Endothelial cell of umbilical vein (primary cell): ENCODE measurements around the gene SHROOM2.

Source experiments
- EZH2 ChIP-seq: IDR thresholded peaks from 2 replicates; pipeline ENCODE4 v1.6.1; 2012; ENCODE audit warnings: borderline replicate concordance, low read depth, mild to moderate bottlenecking, moderate library complexity, low read length, inconsistent platforms; ENCODE audit not compliant: severe bottlenecking
- POLR2A ChIP-seq: IDR thresholded peaks from 2 replicates; pipeline ENCODE4 v1.6.1; 2012; ENCODE audit warnings: low read depth, mild to moderate bottlenecking, control low read depth, low read length
- POLR2AphosphoS5 ChIP-seq: IDR thresholded peaks from 2 replicates; pipeline ENCODE4 v1.6.1; 2012; ENCODE audit warnings: low read depth, mild to moderate bottlenecking, control low read depth, low read length, moderate library complexity; ENCODE audit not compliant: insufficient read depth
- TF ChIP-seq, protein P1 (sequence below), 2 donors: IDR thresholded peaks; 1 replicate in 1 of 2; 2 replicates in 1 of 2; pipeline ENCODE4 v1.5.1; 2011; ENCODE audit warnings: low read length in 2 of 2, mild to moderate bottlenecking in 2 of 2, moderate library complexity in 2 of 2, control low read depth in 1 of 2, inconsistent platforms in 1 of 2, low read depth in 1 of 2; ENCODE audit not compliant: insufficient read depth in 1 of 2; ENCODE audit errors: extremely low read depth in 1 of 2

DNA sequence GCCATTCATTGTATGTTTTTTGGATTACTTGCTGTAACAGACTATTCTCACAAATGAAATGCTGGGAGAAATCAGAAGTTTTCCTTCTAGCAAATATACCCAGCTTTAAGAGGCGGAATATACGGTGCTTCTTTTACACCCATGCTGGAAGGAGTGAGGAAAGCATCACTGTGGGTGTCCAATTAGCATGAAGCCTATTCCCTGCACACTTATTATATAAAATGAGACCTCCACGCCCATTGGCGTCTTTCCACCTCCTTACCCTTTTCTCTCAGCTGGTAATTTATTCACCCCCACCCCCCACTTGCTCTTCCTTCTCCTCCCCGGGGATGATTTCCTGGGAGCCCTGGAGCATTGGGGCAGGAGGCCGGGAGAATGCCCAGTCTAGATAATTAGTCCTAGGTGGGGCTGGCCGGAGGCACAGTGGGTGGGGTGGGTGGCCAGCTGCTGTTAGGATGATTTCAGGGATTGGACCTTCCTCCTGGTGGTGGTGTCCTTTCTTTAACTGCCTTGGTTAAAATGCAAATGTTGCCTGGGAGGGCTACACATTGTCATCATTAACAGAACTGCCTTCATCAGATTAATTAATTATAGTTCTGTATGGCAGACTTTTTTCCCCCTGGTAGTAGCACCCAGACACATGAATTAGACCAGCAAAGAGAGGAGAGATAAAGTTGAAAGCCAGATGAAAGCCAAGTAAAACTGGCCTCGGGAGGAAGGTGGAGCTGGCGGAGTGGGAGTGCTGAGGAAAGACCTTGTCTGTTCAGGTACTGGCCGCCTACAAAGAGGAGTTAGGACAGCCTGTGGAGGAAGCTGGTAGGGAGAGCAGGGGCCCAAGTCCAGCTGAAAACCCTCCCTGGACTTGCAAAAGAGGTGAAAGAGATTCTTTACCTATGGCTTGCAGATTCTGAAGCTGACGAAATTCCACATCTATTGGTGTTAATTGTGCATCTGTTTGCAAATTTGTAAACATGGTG lies 11.4 kb downstream of the SHROOM2 start:
- TF ChIP-seq, protein P1, sequence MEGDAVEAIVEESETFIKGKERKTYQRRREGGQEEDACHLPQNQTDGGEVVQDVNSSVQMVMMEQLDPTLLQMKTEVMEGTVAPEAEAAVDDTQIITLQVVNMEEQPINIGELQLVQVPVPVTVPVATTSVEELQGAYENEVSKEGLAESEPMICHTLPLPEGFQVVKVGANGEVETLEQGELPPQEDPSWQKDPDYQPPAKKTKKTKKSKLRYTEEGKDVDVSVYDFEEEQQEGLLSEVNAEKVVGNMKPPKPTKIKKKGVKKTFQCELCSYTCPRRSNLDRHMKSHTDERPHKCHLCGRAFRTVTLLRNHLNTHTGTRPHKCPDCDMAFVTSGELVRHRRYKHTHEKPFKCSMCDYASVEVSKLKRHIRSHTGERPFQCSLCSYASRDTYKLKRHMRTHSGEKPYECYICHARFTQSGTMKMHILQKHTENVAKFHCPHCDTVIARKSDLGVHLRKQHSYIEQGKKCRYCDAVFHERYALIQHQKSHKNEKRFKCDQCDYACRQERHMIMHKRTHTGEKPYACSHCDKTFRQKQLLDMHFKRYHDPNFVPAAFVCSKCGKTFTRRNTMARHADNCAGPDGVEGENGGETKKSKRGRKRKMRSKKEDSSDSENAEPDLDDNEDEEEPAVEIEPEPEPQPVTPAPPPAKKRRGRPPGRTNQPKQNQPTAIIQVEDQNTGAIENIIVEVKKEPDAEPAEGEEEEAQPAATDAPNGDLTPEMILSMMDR (IDR thresholded peaks at IDR 0.05; ENCODE audit: extremely low read depth in 1 of 2, insufficient read depth in 1 of 2, low read depth in 1 of 2, low read length in 2 of 2) = no peak
- TF ChIP-seq POLR2A = no peak
- no peak for TF ChIP-seq POLR2AphosphoS5
- no peak for TF ChIP-seq EZH2
